Measurements from ENCODE around the gene CEP85L. TPM values are rescaled to one million over a fixed set of nuclear protein-coding genes. Genes with fewer than 3 reads are reported as not detected.

CEP85L gene
- polyA plus RNA-seq, 3 donors: 1.0 to 2.0 (median 1.6) TPM

GRCh38 chr6:118591897-118592296 lies 59.5 kb downstream of the CEP85L start:
- no peak overlapping the region for H3K27ac ChIP-seq (ENCODE audit: low read depth, low read length)

GRCh38 chr6:118589649-118590365 lies 61.6 kb downstream of the CEP85L start:
- H3K27ac ChIP-seq (ENCODE audit: low read depth, low read length): no peak overlapping the region
- 58 to 65% (median 65%) methylated on average over 6 of the region's 6 CpGs for WGBS, 3 donors

More at GRCh38 chr6:118591897-118592296, 59.5 kb downstream of the CEP85L start:
- 72 to 84% (median 78%) methylated on average over 3 of the region's 3 CpGs for WGBS, 3 donors

GRCh38 chr6:118589186-118589585 lies 62.2 kb downstream of the CEP85L start:
- no peak overlapping the region for H3K27ac ChIP-seq (ENCODE audit: low read depth, low read length)
- 51 to 81% (median 64%) methylated on average over 4 of the region's 4 CpGs for WGBS, 3 donors

- 90 to 96% (median 94%) methylated on average over 5 of the region's 5 CpGs for WGBS, 3 donors
- H3K27ac ChIP-seq (ENCODE audit: low read depth, low read length): no peak overlapping the region
These were observed 62.8 kb downstream of the CEP85L start for GRCh38 chr6:118588626-118589025.

GRCh38 chr6:118586746-118587485 lies 64.5 kb downstream of the CEP85L start:
- WGBS, 3 donors: 63 to 95% (median 88%) methylated on average over 5 of the region's 5 CpGs
- no peak overlapping the region for H3K27ac ChIP-seq (ENCODE audit: low read depth, low read length)

GRCh38 chr6:118584911-118585310 lies 66.5 kb downstream of the CEP85L start:
- H3K27ac ChIP-seq (ENCODE audit: low read depth, low read length): no peak overlapping the region
- WGBS, 3 donors: 94 to 98% (median 96%) methylated on average over 5 of the region's 5 CpGs

GRCh38 chr6:118581489-118581959 lies 69.9 kb downstream of the CEP85L start:
- 61 to 70% (median 66%) methylated on average over 5 of the region's 5 CpGs for WGBS, 3 donors
- H3K27ac ChIP-seq (ENCODE audit: low read depth, low read length): no peak overlapping the region

GRCh38 chr6:118580585-118581419 lies 70.6 kb downstream of the CEP85L start:
- WGBS, 3 donors: 53 to 71% (median 60%) methylated on average over 10 of the region's 10 CpGs
- H3K27ac ChIP-seq (ENCODE audit: low read depth, low read length): no peak overlapping the region

- WGBS, 3 donors: 93 to 100% (median 96%) methylated on average over 2 of the region's 2 CpGs
- no peak overlapping the region for H3K27ac ChIP-seq (ENCODE audit: low read depth, low read length)
These were observed 71.6 kb downstream of the CEP85L start for GRCh38 chr6:118579786-118580185.

GRCh38 chr6:118578617-118579016 lies 72.8 kb downstream of the CEP85L start:
- H3K27ac ChIP-seq (ENCODE audit: low read depth, low read length): no peak overlapping the region
- WGBS, 3 donors: 97 to 98% (median 98%) methylated on average over 12 of the region's 12 CpGs

- no peak overlapping the region for H3K27ac ChIP-seq (ENCODE audit: low read depth, low read length)
- 63 to 83% (median 69%) methylated on average over 4 of the region's 4 CpGs for WGBS, 3 donors
These were observed 73.4 kb downstream of the CEP85L start for GRCh38 chr6:118577972-118578371.

- 93 to 98% (median 96%) methylated on average over 13 of the region's 13 CpGs for WGBS, 3 donors
- H3K27ac ChIP-seq (ENCODE audit: low read depth, low read length): no peak overlapping the region
These were observed 77.1 kb downstream of the CEP85L start for GRCh38 chr6:118574051-118574865.

- WGBS, 3 donors: 95 to 98% (median 95%) methylated on average over 2 of the region's 2 CpGs
- no peak overlapping the region for H3K27ac ChIP-seq (ENCODE audit: low read depth, low read length)
These were observed 80.3 kb downstream of the CEP85L start for GRCh38 chr6:118571121-118571520.

- H3K27ac ChIP-seq (ENCODE audit: low read depth, low read length): no peak overlapping the region
- 93 to 99% (median 98%) methylated on average over 1 of the region's 1 CpG for WGBS, 3 donors
These were observed 81.9 kb downstream of the CEP85L start for GRCh38 chr6:118569498-118569897.

- no peak overlapping the region for H3K27ac ChIP-seq (ENCODE audit: low read depth, low read length)
- 77 to 92% (median 87%) methylated on average over 3 of the region's 3 CpGs for WGBS, 3 donors
These were observed 83.4 kb downstream of the CEP85L start for GRCh38 chr6:118567974-118568373.

GRCh38 chr6:118565311-118565960 lies 86.0 kb downstream of the CEP85L start:
- WGBS, 3 donors: 62 to 79% (median 77%) methylated on average over 5 of the region's 5 CpGs
- H3K27ac ChIP-seq (ENCODE audit: low read depth, low read length): no peak overlapping the region

- H3K27ac ChIP-seq (ENCODE audit: low read depth, low read length): no peak overlapping the region
- 92 to 95% (median 92%) methylated on average over 1 of the region's 1 CpG for WGBS, 3 donors
These were observed 88.4 kb downstream of the CEP85L start for GRCh38 chr6:118562959-118563358.

Measured in adipose tissue (tissue), 3 donors.